DND-41 (cell line): Measurements from ENCODE around the gene ITGA8.

ENCODE experiments used
- ATAC-seq: fragments of 200-7000 bp; cut with Tn5 transposase; 3 replicates; pipeline ENCODE4 v1.9.1; 2021; ENCODE audit warnings: low read depth; ENCODE audit not compliant: insufficient read depth
- DNase-seq: peaks from one replicate; pipeline ENCODE4 v3.0.0-alpha.2; 2020
- H2AFZ ChIP-seq: 2 replicates; pipeline ENCODE4 v1.6.0; 2012; ENCODE audit warnings: low read depth, low read length
- H3K27ac ChIP-seq: 2 replicates; pipeline ENCODE4 v1.5.1; 2012; ENCODE audit warnings: low read length, inconsistent platforms
- H3K27me3 ChIP-seq: fragments of 200-600 bp; sonication (generic); 2 replicates; pipeline ENCODE4 v1.6.0; 2012; ENCODE audit warnings: low read length, mild to moderate bottlenecking, inconsistent platforms; ENCODE audit not compliant: insufficient read depth, poor library complexity
- H3K36me3 ChIP-seq: 2 replicates; pipeline ENCODE4 v1.5.1; 2012; ENCODE audit warnings: low read length, inconsistent platforms; ENCODE audit not compliant: insufficient read depth
- H3K4me1 ChIP-seq: 2 replicates; pipeline ENCODE4 v1.5.1; 2012; ENCODE audit warnings: mild to moderate bottlenecking, low read length; ENCODE audit not compliant: insufficient read depth
- H3K4me2 ChIP-seq: 2 replicates; pipeline ENCODE4 v1.6.0; 2012; ENCODE audit warnings: mild to moderate bottlenecking, moderate library complexity, low read length, inconsistent platforms; ENCODE audit not compliant: insufficient read depth
- H3K4me3 ChIP-seq, 2 experiments: fragments of 200-600 bp in 1 of 2; shearing (Covaris generic) in 1 of 2; 2 replicates each; pipeline ENCODE4 v1.5.1; 2012 to 2016; ENCODE audit warnings: inconsistent platforms in 2 of 2, low read length in 2 of 2, mild to moderate bottlenecking in 2 of 2, low read depth in 1 of 2, moderate library complexity in 1 of 2
- H3K79me2 ChIP-seq: 2 replicates; pipeline ENCODE4 v1.6.0; 2012; ENCODE audit warnings: low read length, inconsistent platforms; ENCODE audit not compliant: insufficient read depth
- H3K9ac ChIP-seq: 2 replicates; pipeline ENCODE4 v1.6.0; 2012; ENCODE audit warnings: low read depth, mild to moderate bottlenecking, inconsistent platforms, low read length, moderate library complexity
- H3K9me3 ChIP-seq: 2 replicates; pipeline ENCODE4 v1.5.1; 2012; ENCODE audit warnings: low read length, moderate library complexity, mild to moderate bottlenecking, inconsistent platforms; ENCODE audit not compliant: insufficient read depth, severe bottlenecking
- H4K20me1 ChIP-seq: 2 replicates; pipeline ENCODE4 v1.6.0; 2012; ENCODE audit warnings: low read length; ENCODE audit not compliant: insufficient read depth
- EZH2 ChIP-seq: IDR thresholded peaks from 3 replicates; pipeline ENCODE4 v1.6.1; 2012; ENCODE audit warnings: borderline replicate concordance, low read depth, mild to moderate bottlenecking, moderate library complexity, low read length, inconsistent platforms; ENCODE audit not compliant: severe bottlenecking
- TF ChIP-seq, protein P1 (sequence below): IDR thresholded peaks from 2 replicates; pipeline ENCODE4 v1.5.1; 2012; ENCODE audit warnings: borderline replicate concordance, low read length, moderate library complexity, mild to moderate bottlenecking; ENCODE audit not compliant: poor library complexity, severe bottlenecking; ENCODE audit errors: extremely low read depth

Gene ITGA8

DNA sequence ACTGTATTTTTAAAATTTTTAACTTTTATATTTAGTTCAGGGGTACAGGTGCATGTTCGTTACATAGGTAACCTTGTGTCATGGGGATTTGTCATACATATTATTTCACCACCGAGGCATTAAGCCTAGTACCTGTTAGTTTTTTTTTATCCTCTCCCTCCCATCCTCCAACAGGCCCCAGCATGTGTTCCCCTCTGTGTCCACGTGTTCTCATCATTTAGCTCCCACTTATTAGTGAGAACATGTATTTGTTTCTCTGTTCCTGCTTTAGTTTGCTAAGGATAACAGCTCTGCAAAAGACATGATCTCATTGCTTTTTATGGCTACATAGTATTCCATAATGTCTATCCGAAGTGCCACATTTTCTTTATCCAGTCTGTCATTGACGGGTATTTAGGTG lies 22.4 kb upstream of the ITGA8 start:
- H4K20me1 ChIP-seq, result no peaks in the 10 kb centered on the region
- ATAC-seq, result no peak

DNA sequence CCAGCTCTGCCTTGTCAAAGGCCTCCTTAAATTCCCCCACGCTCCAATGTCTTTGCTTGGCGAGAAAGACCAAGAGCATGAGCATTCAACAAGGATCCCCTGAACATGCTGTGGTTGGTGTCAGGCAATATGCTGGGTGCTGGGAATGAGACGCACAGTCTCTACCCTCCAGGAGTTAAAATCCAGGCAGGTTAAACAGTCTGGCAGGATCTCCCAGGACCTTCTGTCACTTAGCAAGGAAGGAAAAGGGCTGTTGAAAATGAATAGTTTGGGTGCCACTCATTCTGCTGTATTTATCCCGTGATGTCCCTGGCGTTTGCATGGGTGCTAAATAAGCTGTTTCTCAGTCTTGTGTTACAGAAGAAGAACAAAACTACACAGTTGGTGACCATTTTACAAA lies 21.9 kb upstream of the ITGA8 start:
- H3K9me3 ChIP-seq, result no peaks in the 10 kb centered on the region
- TF ChIP-seq, protein P1, sequence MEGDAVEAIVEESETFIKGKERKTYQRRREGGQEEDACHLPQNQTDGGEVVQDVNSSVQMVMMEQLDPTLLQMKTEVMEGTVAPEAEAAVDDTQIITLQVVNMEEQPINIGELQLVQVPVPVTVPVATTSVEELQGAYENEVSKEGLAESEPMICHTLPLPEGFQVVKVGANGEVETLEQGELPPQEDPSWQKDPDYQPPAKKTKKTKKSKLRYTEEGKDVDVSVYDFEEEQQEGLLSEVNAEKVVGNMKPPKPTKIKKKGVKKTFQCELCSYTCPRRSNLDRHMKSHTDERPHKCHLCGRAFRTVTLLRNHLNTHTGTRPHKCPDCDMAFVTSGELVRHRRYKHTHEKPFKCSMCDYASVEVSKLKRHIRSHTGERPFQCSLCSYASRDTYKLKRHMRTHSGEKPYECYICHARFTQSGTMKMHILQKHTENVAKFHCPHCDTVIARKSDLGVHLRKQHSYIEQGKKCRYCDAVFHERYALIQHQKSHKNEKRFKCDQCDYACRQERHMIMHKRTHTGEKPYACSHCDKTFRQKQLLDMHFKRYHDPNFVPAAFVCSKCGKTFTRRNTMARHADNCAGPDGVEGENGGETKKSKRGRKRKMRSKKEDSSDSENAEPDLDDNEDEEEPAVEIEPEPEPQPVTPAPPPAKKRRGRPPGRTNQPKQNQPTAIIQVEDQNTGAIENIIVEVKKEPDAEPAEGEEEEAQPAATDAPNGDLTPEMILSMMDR, result no peak
- no peak for TF ChIP-seq EZH2
- H2AFZ ChIP-seq, result no peak overlapping the region
- ATAC-seq, result no peak
- H3K27me3 ChIP-seq, result no peaks in the 10 kb centered on the region
- no peak overlapping the region for H3K9ac ChIP-seq
- H3K27ac ChIP-seq, result no peak overlapping the region
- H3K79me2 ChIP-seq, result no peaks in the 10 kb centered on the region
- H3K4me3 ChIP-seq, result no peak overlapping the region
- DNase-seq, result no peak
- H3K36me3 ChIP-seq, result no peaks in the 10 kb centered on the region
- no peaks in the 10 kb centered on the region for H4K20me1 ChIP-seq
- no peak overlapping the region for H3K4me2 ChIP-seq
- H3K4me1 ChIP-seq, result no peaks in the 10 kb centered on the region

More for the DNA sequence above, 22.4 kb upstream of the ITGA8 start:
- Histone ChIP-seq H3K9me3 (no peaks in the 10 kb centered on the region), H3K27ac (no peak overlapping the region), H3K4me1 (no peaks in the 10 kb centered on the region), H2AFZ (no peak overlapping the region), H3K79me2 (no peaks in the 10 kb centered on the region), H3K27me3 (no peaks in the 10 kb centered on the region), H3K4me2 (no peak overlapping the region), H3K36me3 (no peaks in the 10 kb centered on the region), H3K4me3 (no peak overlapping the region), H3K9ac (no peak overlapping the region)
- no peak for DNase-seq
- TF ChIP-seq, protein P1, result no peak
- no peak for TF ChIP-seq EZH2

GRCh38 chr10:15740261-15740660 lies 20.5 kb upstream of the ITGA8 start:
- Histone ChIP-seq H3K36me3 (no peaks in the 10 kb centered on the region), H3K9me3 (no peaks in the 10 kb centered on the region), H3K4me2 (no peak overlapping the region), H3K27me3 (peaks cover under 1% of the 10 kb centered on the region), H3K27ac (no peak overlapping the region), H3K4me1 (no peaks in the 10 kb centered on the region), H2AFZ (no peak overlapping the region), H3K4me3 (no peak overlapping the region), H3K9ac (no peak overlapping the region), H4K20me1 (no peaks in the 10 kb centered on the region), H3K79me2 (no peaks in the 10 kb centered on the region)
- no peak for TF ChIP-seq EZH2
- TF ChIP-seq, protein P1, result no peak
- ATAC-seq, result no peak
- no peak for DNase-seq
